Transverse colon (tissue), 4 donors: ENCODE measurements around the gene SULT1A3.
"Not testable (repeated sequence)": the region's sequence is repeated elsewhere in the genome, so short reads cannot be mapped to it uniquely, and the experiment has no call there.

Experiments
- CTCF ChIP-seq, 5 experiments: fragments of 200-600 bp in 3 of 5; fragments of 450-650 bp in 2 of 5; sonication (generic) in 3 of 5; IDR thresholded peaks; 1 replicate in 2 of 5; 2 replicates in 3 of 5; pipeline ENCODE4 v1.5.1; 2016 to 2017; ENCODE audit warnings: antibody characterized with exemption in 5 of 5, inconsistent platforms in 3 of 5, mild to moderate bottlenecking in 2 of 5, moderate library complexity in 1 of 5
- POLR2A ChIP-seq: fragments of 450-650 bp; IDR thresholded peaks from one replicate; pipeline ENCODE4 v1.6.1; 2016; ENCODE audit warnings: antibody characterized with exemption, mild to moderate bottlenecking, moderate library complexity
- POLR2AphosphoS5 ChIP-seq, 3 donors: sonication (generic); formaldehyde crosslinking; IDR thresholded peaks; one replicate each; pipeline ENCODE4 v1.6.1; 2016; ENCODE audit warnings: antibody characterized with exemption in 3 of 3

- not testable (repeated sequence) for TF ChIP-seq CTCF (IDR thresholded peaks at IDR 0.05); POLR2AphosphoS5 (IDR thresholded peaks at IDR 0.05); POLR2A
Observed at GRCh38 chr16:30170145-30170544, 28.9 kb upstream of the SULT1A3 start.
